Activated CD8-positive, alpha-beta memory T cell treated with anti-CD3 and anti-CD28 coated beads, Interleukin-2, amount 50 U/mL, for 24 hours (primary cell): ENCODE data around the gene FBLN1.
"Not testable (repeated sequence)": the region's sequence is repeated elsewhere in the genome, so short reads cannot be mapped to it uniquely, and the experiment has no call there.

Experiments used
- DNase-seq: peaks from one replicate; pipeline ENCODE4 v3.0.0-alpha.2; 2020; ENCODE audit errors: extremely low read depth

The FBLN1 gene

DNA sequence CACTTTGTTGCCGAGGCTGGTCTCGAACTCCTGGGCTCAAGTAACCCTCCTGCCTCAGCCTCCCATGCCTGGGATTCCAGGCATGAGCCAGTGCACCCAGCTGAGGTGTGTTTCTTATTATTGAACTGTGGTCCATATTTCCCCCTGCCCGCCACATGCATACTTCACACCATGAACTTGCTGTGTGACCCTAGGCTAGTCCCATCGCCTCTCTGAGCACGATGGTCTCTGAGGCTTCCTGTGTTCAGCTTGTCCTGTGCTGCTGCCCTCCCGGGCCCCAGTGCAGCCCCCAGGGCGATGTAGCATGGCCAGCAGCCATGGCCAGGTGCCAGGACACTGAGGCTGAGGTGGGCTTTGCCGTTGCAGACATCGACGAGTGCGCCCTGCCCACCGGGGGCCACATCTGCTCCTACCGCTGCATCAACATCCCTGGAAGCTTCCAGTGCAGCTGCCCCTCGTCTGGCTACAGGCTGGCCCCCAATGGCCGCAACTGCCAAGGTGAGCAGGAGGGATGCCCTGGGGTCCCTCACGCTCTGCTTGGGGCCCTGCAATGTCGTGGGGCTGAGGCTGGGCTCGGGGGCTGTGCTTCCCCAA lies 45.7 kb downstream of the FBLN1 start:
- no peak for DNase-seq

DNA sequence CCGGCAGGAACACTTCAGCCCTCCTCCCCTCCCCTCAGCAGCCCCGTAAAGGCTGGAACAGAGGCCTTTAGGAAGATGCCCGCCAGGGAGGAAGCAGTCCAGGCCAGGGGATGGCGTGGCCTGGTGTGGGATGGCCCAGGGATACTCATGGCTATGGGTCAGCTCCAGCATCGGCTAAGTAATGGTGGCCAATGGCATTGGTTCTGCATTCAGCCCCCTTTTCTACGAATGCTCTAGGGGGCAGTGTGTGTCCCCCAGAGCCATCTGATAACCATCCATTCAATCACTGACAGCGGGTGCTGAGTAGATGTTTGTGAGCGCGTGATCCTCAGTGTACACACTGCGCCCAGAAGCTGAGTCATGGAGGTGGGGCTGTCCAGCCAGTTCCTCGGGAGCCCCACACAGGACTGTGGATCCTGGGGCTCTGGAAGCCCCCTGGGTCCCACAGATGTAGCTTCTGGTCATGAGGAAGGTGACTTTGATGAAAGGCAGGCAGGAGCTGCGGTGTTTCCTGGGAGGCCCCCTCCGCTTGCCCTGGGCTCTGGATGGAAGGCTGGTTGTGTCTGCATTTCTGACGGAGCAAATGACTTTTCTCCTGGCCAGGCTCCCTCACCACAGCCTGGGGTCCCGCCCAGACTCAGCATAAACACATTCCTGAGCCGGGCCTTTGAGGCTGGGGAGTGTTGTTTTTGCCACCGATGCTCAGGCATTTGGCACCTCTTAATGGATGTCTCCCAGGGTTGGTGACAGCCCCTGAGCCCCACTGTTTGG lies 46.5 kb downstream of the FBLN1 start:
- no peak for DNase-seq

DNA sequence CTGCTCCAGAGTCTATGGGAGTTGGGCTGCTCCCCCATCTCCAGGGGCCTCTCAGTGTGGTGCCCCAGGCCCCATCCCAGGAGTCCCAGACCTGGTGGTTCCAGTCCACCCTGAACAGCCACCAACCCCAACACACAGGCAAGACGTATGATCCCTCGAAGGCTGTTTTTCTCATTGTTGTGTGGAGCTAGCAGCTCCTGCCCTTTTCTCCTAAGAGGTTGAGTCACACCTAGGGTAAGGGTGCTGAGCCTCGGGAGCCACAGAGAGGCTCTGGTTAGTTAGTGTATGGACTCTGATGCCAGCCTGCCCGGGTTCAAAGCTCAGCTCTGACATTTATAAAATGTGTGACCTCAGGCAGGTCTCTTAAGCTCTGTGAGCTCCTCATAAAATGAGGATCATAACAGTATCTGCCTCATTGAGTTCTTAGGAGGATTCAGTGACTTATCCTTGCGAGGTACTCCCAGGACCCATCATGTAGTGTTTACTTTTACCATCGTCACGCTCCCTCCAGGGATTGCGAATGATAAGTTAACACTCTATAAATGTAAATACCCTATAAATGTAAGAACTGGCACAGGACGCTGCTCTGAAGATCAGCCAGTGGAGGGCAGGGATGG lies 47.2 kb downstream of the FBLN1 start:
- DNase-seq, result no peak

DNA sequence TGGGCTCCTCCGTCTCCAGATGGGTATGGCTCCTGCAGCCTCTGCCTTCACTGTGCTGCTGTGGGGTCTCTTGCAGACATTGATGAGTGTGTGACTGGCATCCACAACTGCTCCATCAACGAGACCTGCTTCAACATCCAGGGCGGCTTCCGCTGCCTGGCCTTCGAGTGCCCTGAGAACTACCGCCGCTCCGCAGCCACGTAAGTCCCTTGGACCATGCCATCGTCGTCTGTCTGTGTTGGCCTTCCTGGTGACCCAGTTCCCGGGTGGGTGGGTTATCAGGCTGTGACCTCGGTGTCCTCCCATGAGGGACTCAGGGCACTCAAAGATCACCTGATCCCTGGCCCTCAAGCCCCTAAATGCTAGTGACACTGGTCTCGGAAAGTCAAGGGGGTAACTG lies 47.7 kb downstream of the FBLN1 start:
- DNase-seq, result no peak

DNA sequence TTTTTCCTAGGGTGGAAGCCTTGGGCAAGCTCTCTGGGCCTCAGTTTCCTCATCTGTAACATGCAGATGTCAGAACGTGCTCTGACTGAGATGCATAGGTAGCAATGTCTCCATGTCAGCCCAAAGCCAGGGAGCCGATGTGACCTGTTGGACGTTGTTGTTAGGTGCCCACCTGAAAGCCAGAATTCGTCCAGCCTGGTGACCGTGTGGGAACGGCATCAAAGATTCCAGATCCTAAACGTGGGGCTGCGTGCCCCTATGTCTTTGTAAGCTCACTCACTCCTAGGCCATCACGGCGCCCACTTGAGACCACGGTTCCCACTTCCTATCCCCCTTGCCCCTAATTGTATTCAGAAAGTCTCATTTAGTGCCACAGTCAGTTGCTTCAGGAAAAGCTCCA lies 48.2 kb downstream of the FBLN1 start:
- no peak for DNase-seq

DNA sequence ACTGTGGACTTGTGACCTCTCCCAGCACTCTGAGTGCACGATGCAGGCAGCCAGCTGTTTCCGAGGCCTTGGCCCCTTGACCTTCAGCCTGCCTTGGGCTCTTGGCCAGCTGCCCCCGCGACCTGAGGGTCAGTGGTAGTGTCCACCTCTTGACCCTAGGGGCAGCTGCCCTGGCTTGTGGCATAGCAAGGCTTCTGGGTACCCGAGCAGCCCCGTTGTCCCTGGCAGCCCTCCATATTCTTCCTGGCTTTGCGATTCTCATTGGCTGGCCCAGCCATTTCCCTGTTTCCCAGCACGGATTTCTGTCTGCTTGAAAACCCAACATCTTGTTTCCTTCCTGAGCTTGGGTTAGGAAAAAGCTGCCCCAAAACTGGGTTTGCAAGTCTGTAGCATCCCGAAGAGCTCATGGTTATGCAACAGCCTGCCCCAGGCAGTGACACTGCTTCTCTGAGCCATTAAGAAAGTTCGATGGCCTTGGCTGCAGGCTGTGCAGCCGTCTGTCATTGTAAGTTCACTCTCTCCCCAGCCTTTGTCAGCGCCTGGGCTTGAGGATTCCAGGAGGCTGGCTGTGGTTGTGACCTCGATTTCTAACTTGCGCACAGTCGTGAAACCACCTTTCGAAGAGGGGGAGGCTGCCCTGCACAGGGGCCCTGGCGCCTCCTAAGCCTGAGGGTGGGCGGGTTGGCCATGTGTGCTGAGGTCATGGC lies 48.8 kb downstream of the FBLN1 start:
- DNase-seq, result no peak

DNA sequence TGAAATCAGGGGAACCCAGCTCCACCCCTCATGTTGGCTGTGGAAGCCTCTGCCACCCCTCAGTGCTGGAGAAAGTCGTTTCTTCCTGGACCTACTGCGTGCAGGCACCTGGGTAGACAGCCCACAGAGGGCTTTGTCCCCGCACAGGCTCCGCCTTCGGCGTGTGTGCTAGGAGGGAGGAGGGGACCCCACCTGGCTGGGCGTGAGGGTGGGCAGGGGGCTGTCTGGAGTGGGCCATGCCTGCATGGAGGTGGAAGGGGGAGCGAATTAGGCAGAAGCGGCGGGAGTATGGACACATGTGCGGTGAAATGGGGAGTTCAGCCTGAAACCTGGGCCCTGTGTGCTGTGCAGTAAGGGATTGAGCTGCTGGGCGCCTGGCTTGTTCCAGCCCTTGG lies 49.3 kb downstream of the FBLN1 start:
- no peak for DNase-seq

DNA sequence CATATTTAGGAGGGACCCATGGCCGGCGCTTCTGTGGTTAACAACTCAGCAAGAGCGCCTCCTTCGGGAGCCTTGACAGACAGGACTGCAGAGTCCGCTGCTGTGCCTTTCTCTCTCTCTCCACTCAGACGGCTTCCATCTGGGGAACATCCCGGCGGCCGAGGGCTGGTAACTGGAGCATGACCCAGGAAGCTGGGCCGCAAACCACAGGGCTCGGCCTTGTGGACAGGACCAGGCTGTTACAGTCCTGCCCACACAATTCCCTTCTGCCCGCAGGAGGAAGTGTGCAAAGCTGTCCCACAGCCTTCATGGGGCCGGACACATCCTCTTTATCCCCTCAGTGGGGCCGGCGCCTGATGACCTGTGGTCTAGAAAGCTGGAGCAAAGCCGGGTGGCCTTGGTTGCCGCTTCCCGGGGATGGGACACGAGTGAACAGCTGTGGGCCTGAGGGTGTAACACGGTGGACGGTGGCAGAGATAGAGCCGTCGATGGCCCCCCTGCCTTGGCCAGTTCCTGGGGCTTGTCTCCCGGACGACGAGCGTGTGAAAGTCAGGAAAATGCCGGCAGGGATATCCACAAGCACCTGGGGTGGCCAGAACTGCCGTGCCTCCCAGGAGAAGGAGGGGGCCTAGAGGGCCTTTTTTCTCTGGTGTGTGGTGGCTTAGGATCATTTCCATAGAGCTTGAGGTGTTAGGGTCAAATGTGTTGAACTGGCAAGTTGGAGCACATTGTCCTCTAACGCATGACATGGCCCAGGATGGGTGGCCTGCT lies 50.1 kb downstream of the FBLN1 start:
- DNase-seq, result no peak

DNA sequence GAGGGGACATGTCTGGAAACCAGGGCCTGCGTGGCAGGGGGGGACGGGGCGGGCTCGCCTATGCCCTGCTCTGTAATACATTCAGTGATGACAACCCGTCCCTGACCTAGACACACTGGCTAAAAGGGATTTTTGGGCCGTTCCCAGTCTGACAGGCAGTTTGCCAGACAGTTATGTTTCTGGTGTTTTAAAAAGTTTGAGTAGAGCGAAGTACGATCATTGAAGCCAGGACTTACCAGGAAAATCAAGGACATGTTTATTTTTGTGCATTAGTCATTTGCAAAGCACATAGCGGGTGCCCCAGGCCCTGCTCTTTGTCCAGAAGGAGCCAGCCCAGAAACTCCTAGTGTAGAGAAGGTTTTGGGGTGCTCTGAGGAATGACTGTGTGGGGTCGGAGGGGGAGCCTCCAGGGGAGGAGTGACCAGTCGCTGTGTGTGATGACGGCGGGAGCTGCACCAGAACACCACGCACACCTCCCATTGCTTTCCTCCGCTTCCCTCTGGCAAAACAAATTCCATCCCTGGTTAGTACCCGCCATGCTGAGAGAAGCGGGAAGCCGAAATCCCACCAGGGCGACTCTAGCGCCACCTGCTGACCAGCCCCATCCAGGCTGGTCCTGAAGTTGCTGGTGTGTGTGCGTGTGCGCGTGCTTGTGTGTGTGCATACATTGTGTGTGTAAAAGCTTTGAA lies 50.8 kb downstream of the FBLN1 start:
- DNase-seq, result no peak

DNA sequence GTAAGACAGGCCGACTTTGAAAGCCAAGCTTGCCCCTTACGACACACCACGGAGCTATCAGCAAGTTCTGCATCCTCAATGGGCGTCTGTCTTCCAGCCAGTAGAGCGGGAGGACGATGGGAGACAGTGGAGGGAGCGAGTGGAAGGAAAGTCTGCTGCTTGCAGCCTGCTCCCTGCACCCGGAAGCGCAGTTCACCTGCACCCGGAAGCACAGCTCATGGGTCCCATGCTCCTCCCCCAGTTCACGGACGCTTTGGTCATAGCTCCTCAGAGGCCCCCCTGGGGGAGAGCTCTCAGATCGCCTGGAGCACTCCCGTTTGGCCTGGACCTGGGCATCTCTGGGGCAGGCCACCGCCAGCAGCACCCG lies 51.3 kb downstream of the FBLN1 start:
- no peak for DNase-seq

DNA sequence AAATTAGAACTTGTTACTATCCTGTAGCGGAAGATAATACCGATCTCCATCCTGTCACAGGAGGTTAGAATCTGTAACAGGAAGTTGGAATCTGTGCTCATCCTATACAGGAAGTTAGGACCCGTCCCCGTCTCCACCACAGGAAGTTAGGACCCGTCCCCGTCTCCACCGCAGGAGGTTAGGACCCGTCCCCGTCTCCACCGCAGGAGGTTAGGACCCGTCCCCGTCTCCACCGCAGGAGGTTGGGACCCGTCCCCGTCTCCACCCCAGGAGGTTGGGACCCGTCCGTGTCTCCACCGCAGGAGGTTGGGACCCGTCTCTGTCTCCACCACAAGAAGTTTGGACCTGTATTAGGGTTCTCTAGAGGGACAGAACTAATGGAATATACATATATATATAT lies 52.2 kb downstream of the FBLN1 start:
- no peak for DNase-seq

DNA sequence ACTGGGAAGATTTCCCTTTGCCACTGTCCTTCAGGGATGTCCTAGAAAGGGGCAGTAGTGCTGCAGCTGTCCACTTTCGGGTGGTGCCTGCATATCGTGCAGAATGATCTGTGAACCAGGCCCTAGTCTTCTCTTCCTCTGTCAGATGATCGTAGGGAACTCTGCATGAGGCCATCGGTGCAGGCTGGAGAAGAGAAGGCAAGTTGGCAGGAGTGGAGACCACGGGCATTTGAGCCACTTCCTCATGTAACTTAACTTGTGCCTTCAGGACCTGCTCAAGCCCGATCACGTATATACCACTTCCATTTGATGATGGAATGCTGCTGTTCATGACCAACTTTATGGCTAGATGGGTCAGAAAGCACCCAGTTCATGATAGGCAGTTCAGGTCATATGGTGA lies 55.2 kb downstream of the FBLN1 start:
- not testable (repeated sequence) for DNase-seq

DNA sequence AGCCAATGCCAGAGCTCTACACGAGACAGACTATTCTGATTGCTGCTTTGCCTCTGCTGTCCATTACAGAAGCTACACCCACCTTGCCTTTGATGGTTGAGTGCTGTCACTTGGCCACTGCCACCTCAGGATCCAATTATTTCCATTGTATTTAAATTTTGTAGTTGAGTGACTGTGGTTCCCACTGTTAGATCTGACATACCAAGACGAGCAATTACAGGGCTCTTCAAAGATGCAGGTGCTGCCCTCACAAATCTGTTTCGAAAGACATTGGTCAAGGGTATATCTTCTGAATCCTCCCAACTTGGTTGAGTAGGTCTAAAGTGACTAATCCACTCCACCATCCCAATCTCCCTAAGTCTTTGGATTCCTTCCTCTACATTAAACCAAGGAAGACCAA lies 57.4 kb downstream of the FBLN1 start:
- DNase-seq, result not testable (repeated sequence)

DNA sequence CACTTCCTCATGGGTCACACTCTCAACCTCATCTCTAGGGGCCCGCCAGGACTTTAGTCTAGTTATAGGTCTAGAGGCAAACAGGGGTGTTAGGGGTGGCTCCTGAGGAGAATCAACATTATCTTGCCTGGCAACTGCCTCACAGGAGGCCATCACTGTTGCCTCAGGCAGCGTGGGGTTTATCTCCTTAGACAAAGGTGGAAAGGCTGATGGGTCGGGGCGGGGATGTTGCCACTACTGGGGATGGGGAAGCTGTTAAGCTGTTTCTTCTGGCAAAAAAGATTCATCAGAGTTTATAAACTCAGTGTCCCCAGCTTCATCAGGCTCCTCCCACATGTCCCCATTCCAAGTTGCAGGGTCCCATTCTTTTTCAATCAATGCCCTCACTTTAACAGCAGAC lies 58.1 kb downstream of the FBLN1 start:
- DNase-seq, result not testable (repeated sequence)

DNA sequence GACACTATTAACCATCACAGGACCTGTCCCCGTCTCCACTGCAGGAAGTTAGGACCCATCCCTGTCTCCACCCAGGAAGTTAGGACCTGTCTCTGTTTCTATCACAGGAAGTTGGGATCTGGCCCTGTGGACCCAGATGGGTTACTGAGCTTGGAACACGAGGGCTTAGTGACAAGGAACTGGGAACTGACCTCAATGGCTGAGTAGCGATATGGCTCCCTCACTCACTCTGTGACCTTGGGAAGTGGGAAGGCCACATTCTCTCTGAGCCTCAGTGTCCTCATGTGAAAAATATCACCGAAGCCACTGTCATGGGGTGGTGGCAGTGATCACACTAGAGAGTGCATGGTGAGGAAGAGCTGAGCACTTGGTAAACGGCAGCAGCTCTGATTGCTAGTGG lies 59.4 kb downstream of the FBLN1 start:
- DNase-seq, result no peak

DNA sequence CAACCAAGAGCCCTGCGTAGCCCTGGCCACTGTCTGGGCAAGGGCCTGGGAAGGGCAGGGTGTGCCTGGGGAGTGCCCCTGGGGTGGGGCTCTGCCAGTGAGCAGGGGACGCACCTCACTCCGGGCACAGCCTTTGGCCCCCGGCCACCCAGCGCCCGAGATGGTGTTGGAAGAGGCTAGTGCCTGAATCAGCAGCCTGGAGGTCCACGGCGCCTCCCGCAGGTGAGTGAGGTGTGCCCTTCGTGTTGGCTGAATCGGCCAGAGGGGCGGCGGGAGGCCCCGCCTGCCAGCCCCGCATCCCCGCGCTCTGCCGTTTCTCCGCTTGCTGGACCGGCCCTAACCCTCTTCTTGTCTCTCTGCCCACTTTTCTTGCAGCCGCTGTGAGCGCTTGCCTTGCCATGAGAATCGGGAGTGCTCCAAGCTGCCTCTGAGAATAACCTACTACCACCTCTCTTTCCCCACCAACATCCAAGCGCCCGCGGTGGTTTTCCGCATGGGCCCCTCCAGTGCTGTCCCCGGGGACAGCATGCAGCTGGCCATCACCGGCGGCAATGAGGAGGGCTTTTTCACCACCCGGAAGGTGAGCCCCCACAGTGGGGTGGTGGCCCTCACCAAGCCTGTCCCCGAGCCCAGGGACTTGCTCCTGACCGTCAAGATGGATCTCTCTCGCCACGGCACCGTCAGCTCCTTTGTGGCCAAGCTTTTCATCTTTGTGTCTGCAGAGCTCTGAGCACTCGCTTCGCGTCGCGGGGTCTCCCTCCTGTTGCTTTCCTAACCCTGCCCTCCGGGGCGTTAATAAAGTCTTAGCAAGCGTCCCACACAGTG lies 60.1 kb downstream of the FBLN1 start:
- DNase-seq, result no peak

DNA sequence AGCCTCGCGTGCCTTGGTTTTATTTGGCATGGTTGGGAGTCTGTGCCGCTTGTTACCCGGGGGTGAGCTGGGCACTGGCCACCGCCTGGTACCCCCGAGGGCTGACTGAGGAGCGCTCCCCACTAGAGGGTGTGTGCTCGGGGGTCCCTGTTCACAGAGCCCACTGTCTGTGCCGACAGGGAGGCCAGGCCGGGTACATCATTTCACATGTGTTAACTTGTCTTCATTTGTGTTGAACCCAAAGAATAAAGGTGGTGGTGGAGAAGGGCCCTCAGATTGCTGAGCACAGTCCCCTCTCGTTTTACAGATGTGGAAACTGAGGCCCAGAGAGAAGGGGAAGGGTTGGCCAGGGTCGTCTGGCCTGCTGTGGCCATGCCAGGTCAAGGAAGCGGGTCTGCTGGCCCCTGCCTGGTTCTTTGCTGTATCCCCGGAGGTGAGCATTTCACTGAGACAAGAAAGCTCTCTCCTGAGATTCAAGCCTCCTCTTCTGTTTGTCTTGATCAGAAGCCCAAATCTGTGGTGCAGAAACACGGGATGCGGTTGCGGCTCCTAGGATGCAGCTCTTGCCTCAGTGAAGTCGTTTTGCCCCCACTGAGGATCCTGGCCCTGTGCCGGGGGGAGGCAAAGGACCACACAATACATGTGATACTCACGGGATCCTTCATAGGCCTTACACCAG lies 60.8 kb downstream of the FBLN1 start:
- no peak for DNase-seq

DNA sequence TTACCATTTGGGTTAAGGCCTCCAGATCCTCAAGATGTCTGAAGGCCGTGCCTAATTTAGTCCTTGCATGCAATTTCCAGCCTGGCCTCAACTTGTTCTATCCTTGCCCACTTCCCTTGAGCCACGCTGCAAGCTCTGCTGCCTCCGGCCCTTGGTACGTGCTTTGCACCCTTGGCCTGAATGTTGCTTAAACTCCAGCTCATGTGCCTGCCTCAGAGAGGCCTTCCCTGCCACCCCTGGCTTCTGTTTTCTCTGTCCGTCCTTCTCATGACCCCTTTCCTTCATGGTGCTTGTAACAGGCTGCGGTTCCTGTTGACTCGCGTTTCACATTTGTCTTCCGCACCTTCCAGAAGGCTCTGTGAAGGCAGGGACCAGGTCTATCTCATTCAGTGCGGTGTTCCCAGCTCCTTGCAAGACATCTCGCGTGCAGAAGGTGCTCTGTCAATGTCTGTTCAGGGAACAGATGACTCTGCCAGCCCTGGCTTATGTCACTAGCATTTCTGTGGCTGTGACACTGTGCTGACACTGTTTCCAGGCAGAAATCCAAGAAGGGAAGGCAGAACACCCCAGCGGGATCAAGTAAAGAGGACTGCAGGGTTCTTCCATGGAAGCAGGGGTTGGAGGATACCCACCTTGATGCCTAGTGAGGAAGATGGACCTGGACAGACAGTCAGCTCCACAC lies 61.8 kb downstream of the FBLN1 start:
- no peak for DNase-seq

DNA sequence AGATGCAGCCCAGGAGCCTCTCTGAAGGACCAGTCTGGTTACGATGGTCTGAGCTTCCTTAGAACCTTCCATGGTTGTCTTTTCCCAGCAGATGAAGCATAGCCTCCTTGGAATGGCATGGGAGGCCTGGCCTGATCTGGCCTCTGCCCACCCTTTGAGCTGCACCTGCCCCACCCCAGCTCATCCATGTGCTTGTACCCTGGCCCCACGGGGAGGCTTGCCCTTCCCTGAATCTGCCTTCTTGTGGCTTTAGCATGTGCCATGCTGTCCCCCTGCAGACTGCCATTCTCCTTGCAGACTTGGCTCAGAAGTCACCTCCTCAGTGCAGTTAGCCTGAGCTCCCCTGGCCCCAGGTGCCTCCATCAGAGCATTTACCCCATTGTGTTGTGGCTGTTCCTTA lies 62.5 kb downstream of the FBLN1 start:
- DNase-seq, result no peak
